Keratinocyte (primary cell): Measurements from ENCODE around the gene ALCAM. TPM values are rescaled to one million over a fixed set of nuclear protein-coding genes. Genes with fewer than 3 reads are reported as not detected.

Experiments used
- DNase-seq: peaks from one replicate; pipeline ENCODE4 v3.0.0-alpha.2; 2011; ENCODE audit warnings: low read depth, missing footprints, low spot score
- FAIRE-seq: peaks from 2 replicates; lab custom pipeline; 2011; peaks lifted over from hg19 to GRCh38; lab: Jason Lieb, UNC
- H2AFZ ChIP-seq: 2 replicates; pipeline ENCODE4 v1.6.0; 2012; ENCODE audit warnings: low read length, control low read depth, inconsistent platforms; ENCODE audit not compliant: control insufficient read depth
- H3K27ac ChIP-seq: 2 replicates; pipeline ENCODE4 v1.5.1; 2011; ENCODE audit warnings: low read length; ENCODE audit not compliant: control insufficient read depth, insufficient read depth
- H3K27me3 ChIP-seq: 3 replicates; pipeline ENCODE4 v1.6.0; 2011; ENCODE audit warnings: low read length; ENCODE audit not compliant: control insufficient read depth, insufficient read depth; ENCODE audit errors: extremely low read depth
- H3K36me3 ChIP-seq, 2 experiments: 2 replicates in 1 of 2; 3 replicates in 1 of 2; pipeline ENCODE4 v1.5.1; 2011; ENCODE audit warnings: low read length in 2 of 2, mild to moderate bottlenecking in 1 of 2; ENCODE audit not compliant: control insufficient read depth in 2 of 2, insufficient read depth in 2 of 2; ENCODE audit errors: extremely low read depth in 1 of 2
- H3K4me1 ChIP-seq: 3 replicates; pipeline ENCODE4 v1.5.1; 2011; ENCODE audit warnings: low read length; ENCODE audit not compliant: control insufficient read depth, insufficient read depth; ENCODE audit errors: extremely low read depth
- H3K4me2 ChIP-seq: 3 replicates; pipeline ENCODE4 v1.6.0; 2011; ENCODE audit warnings: low read depth, low read length; ENCODE audit not compliant: control insufficient read depth, insufficient read depth; ENCODE audit errors: extremely low read depth
- H3K4me3 ChIP-seq, 3 experiments: fragments of 200-600 bp in 1 of 3; sonication (generic) in 1 of 3; 2 replicates in 2 of 3; 3 replicates in 1 of 3; pipeline ENCODE4 v1.5.1; 2011 to 2016; ENCODE audit warnings: low read length in 3 of 3, mild to moderate bottlenecking in 3 of 3, control low read depth in 2 of 3, inconsistent platforms in 1 of 3, low read depth in 1 of 3, mixed read lengths in 1 of 3, mixed run types in 1 of 3, moderate library complexity in 1 of 3; ENCODE audit not compliant: control insufficient read depth in 2 of 3, insufficient read depth in 2 of 3; ENCODE audit errors: extremely low read depth in 1 of 3
- H3K79me2 ChIP-seq: 2 replicates; pipeline ENCODE4 v1.6.0; 2012; ENCODE audit warnings: low read length; ENCODE audit not compliant: control insufficient read depth, insufficient read depth
- H3K9ac ChIP-seq: 3 replicates; pipeline ENCODE4 v1.6.0; 2011; ENCODE audit warnings: low read length; ENCODE audit not compliant: control insufficient read depth, insufficient read depth; ENCODE audit errors: extremely low read depth
- H3K9me1 ChIP-seq: 3 replicates; pipeline ENCODE4 v1.6.0; 2011; ENCODE audit warnings: low read length; ENCODE audit not compliant: control insufficient read depth, insufficient read depth; ENCODE audit errors: extremely low read depth
- H3K9me3 ChIP-seq: 2 replicates; pipeline ENCODE4 v1.5.1; 2012; ENCODE audit warnings: low read depth, low read length; ENCODE audit not compliant: control insufficient read depth
- H4K20me1 ChIP-seq: 3 replicates; pipeline ENCODE4 v1.6.0; 2011; ENCODE audit warnings: low read length; ENCODE audit not compliant: control insufficient read depth, insufficient read depth; ENCODE audit errors: extremely low read depth
- CTCF ChIP-seq, 3 experiments: IDR thresholded peaks in 1 of 3; conservative IDR thresholded peaks in 1 of 3; optimal IDR thresholded peaks in 1 of 3; 2 replicates in 2 of 3; 3 replicates in 1 of 3; pipeline versions ENCODE3 to v1.5.1; 2011; ENCODE audit warnings: low read length in 3 of 3, mild to moderate bottlenecking in 3 of 3, moderate library complexity in 2 of 3, control low read depth in 1 of 3, inconsistent platforms in 1 of 3; ENCODE audit not compliant: insufficient read depth in 2 of 3; ENCODE audit errors: extremely low read depth in 1 of 3
- EZH2 ChIP-seq: IDR thresholded peaks from one replicate; pipeline ENCODE4 v1.6.1; 2012; ENCODE audit warnings: inconsistent platforms, mild to moderate bottlenecking, low read length, moderate library complexity
- dilution Hi-C: fragments of 300-500 bp; cut with MboI; formaldehyde crosslinking; loops from one replicate; pipeline ENCODE4 v1.7.0; 2020; ENCODE audit warnings: low sequenced_read_pairs; ENCODE audit not compliant: extremely low pct_ligation_motif_present
- polyA plus RNA-seq, 5 experiments: library from polyadenylated mRNA; depleted of rRNA in 3 of 5; stranded (reverse) in 3 of 5; stranded (forward) in 1 of 5; unstranded in 1 of 5; fragments of >200 nt; gene quantifications; 1 replicate in 1 of 5; 2 replicates in 3 of 5; 3 replicates in 1 of 5; pipeline versions ENCODE4 v1.2.1 to v1.2.3, GENCODE V29; 2011 to 2012; ENCODE audit warnings: missing spikeins in 2 of 5, low read depth in 1 of 5, low replicate concordance in 1 of 5

Gene ALCAM
- polyA plus RNA-seq, 1 donor (not counting 4 experiments of a cell fraction or from before 2014, with no cell fraction given) = 71.3 TPM

GRCh38 chr3:105564546-105565288 is 198.0 kb downstream of the ALCAM start:
- Histone ChIP-seq H3K9ac (no peak overlapping the region), H3K79me2 (no peaks in the 10 kb centered on the region), H3K27ac (no peak overlapping the region), H3K27me3 (no peaks in the 10 kb centered on the region), H4K20me1 (no peaks in the 10 kb centered on the region), H3K36me3 (peaks cover 0 to 3% of the 10 kb centered on the region in 2 experiments), H3K9me1 (no peaks in the 10 kb centered on the region), H2AFZ (no peak overlapping the region), H3K4me1 (no peaks in the 10 kb centered on the region), H3K4me3 (no peak overlapping the region), H3K9me3 (no peaks in the 10 kb centered on the region), H3K4me2 (no peak overlapping the region)
- dilution Hi-C loops = no loop called here
- DNase-seq (no peak), FAIRE-seq (no peak)
- no peak for TF ChIP-seq EZH2
- no peak for TF ChIP-seq CTCF (optimal IDR thresholded peaks at IDR 0.05 in 1 of 3, IDR thresholded peaks at IDR 0.05 in 1 of 3, conservative IDR thresholded peaks at IDR 0.05 in 1 of 3; ENCODE audit: extremely low read depth in 1 of 3, insufficient read depth in 2 of 3, low read length in 3 of 3)

GRCh38 chr3:105571005-105571404 is 204.3 kb downstream of the ALCAM start:
- no peak for TF ChIP-seq EZH2
- no peak for TF ChIP-seq CTCF (optimal IDR thresholded peaks at IDR 0.05 in 1 of 3, IDR thresholded peaks at IDR 0.05 in 1 of 3, conservative IDR thresholded peaks at IDR 0.05 in 1 of 3; ENCODE audit: extremely low read depth in 1 of 3, insufficient read depth in 2 of 3, low read length in 3 of 3)
- no peaks in the 10 kb centered on the region for H3K9me3 ChIP-seq
- H2AFZ ChIP-seq = no peak overlapping the region
- H3K36me3 ChIP-seq = peaks cover 1 to 3% of the 10 kb centered on the region in 2 experiments
- H4K20me1 ChIP-seq = no peaks in the 10 kb centered on the region
- dilution Hi-C loops = no loop called here
- no peak overlapping the region for H3K9ac ChIP-seq
- DNase-seq = no peak
- H3K4me3 ChIP-seq = no peak overlapping the region
- H3K9me1 ChIP-seq = no peaks in the 10 kb centered on the region
- no peak overlapping the region for H3K4me2 ChIP-seq
- H3K27ac ChIP-seq = no peak overlapping the region
- no peak for FAIRE-seq
- no peaks in the 10 kb centered on the region for H3K27me3 ChIP-seq
- no peaks in the 10 kb centered on the region for H3K79me2 ChIP-seq
- H3K4me1 ChIP-seq = no peaks in the 10 kb centered on the region
